GM21515 (cell line): Measurements from ENCODE around the gene C3orf18.

Experiments used
- ATAC-seq: cut with Tn5 transposase; IDR thresholded peaks from one replicate; pipeline ENCODE4 v1.9.1; 2021; ENCODE audit not compliant: unreplicated experiment

Gene C3orf18

DNA sequence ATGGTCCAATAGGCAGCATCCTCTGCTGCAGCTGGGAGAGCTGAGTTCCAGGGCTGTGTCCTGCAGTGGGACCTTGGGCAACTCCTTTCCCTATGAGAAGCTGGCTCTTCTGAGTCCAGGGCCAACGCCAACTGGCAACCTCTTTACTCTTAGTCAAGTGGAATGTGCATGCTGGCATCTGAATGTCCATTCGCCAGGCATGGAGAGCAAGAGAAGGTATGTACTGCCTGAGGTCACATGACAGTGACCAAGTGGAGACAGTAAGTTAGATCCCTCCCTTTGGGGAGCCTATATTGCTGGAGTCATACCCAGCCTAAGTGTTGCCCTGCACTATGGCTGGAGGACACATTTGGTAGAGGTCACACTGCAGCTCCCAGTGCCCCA is 13.9 kb upstream of the C3orf18 start:
- no peak for ATAC-seq

DNA sequence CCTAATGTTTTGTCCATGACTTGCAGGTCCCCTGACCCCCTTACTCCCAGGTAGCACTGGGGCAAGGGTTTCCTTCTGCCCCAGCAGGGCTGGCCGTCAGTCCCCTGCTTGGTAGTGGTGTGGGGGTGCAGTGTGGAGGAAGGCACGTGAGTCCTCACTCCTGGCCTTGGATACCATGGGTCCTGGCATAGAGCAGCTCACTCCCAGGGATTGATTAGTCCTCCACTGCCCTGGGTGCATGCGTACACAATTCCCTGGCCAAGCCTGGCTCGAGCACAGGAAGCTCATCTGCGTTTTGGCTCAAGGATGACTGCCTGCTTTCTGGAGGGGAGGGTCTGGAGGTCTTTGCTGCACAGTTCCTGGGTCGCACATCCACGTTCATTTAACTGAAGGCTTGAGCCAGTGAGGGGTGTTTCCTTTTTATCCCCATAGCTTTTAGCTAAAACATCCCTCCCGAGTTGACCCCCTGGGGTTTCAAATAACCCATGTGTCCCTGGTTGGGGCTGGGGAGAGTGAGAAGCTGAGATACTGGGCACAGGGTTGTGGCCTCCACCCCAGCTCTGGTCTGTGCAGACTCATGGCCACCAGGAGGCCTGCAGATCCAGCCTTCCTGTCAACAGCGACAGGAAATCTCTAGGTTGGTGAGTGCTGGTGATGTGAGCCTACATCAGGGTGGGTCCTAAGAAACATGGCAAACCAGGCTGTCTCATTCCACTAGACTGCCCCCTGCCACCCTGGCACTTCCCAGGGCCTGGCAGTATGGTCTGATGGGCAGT is 13.3 kb upstream of the C3orf18 start:
- no peak for ATAC-seq

GRCh38 chr3:50577348-50577747 is 9.8 kb upstream of the C3orf18 start:
- ATAC-seq: no peak

DNA sequence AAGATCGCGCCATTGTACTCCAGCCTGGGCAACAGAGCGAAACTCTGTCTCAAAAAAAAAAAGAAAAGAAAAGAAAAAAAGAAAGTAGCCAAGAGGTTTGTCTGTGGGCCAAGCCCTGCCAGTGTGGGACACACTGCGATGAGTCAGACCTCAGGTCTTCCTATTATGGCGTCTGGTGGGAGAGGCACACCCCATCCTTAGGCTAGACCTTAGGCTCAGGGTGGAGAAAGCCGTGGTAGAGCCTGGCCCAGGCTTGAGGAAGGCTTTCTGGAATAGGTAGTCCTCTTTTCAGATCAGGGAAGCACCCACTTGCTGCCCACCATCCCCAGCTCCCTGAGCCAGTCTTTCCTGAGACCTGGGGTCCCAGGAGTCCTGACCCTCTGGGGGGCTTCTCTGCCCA is 7.8 kb upstream of the C3orf18 start:
- no peak for ATAC-seq

DNA sequence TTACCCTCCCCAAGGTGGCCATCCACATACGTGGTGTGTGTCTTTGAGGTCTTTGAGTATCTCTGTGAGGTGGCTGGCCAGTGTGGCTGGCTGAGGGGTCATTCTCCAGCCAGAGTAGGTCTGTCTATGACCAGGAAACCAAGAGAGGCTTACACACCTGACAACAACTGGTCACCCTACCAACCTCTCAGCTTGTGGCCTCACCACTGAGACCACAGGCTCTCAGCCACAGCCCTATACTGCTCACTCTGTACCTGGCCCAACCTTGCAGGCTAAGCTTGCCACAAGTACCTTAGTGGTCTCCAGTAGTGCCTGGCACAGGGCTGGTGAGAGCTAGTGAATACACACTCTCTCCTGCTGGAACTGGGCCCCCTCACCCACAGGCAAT is 6.9 kb upstream of the C3orf18 start:
- ATAC-seq: no peak

DNA sequence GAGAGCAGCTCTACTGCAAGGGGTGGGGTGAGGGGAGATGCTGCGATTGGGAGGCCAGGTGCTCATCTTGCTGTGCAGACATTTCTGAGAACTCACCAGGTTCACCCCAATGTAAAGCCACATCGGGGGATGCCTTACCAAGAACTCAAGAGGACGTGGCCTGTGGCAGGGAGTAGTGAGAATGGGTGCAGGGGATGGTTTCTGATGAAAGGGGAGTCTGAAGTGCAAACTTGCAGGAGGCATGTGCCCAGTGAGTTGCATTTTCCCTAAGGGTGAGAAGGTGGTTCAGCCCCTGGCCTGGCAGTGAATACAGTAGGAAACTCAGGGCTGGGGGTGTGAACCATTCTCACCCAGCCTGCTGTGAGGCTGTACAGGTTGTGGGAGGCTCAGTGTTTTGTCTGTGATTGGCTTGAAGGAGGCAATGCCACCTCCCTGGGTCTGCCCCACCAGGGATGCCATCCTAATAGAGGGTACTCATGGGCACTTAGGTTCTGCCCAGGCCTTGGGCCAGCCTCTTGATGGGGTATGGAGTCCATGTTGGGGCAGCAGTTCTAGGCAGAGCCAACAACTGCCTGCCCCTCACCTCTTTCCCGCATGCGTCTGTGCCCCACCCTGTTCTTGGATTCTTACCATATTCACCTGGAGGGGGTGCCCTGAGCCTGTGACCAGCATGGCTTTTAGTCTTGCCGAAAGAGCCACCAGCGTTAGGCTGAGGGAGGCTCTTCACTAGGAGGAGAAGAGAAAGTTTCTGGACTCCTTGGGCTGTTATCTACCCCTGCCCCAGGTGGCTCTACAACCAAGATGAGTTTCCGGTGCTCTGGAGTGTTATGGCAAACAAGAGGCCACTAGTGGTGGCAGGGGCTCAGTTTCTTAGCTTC is 6.3 kb upstream of the C3orf18 start:
- ATAC-seq: no peak

- no peak for ATAC-seq
Measured at GRCh38 chr3:50572801-50573371, 5.3 kb upstream of the C3orf18 start.

GRCh38 chr3:50572158-50572557 is 4.6 kb upstream of the C3orf18 start:
- no peak for ATAC-seq

DNA sequence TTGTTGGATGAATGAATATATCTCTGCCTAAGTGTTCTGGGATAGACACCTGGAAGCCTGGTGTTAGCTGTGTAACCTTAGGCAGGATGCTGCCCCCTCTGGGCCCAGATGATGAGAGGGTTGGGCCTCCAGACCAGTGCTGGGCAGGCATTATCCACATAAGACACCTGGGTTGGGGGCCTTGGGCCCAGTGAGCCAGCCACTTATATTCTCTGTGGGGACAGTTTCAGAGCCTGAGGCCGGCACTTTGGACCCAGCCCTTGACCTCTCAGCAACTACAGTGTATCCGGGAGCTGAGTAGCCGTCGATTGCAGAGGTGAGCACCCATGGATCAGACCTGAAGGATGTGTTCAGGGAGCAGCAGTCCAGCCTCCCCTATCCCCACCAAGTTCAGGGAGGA is 3.9 kb upstream of the C3orf18 start:
- ATAC-seq: no peak

DNA sequence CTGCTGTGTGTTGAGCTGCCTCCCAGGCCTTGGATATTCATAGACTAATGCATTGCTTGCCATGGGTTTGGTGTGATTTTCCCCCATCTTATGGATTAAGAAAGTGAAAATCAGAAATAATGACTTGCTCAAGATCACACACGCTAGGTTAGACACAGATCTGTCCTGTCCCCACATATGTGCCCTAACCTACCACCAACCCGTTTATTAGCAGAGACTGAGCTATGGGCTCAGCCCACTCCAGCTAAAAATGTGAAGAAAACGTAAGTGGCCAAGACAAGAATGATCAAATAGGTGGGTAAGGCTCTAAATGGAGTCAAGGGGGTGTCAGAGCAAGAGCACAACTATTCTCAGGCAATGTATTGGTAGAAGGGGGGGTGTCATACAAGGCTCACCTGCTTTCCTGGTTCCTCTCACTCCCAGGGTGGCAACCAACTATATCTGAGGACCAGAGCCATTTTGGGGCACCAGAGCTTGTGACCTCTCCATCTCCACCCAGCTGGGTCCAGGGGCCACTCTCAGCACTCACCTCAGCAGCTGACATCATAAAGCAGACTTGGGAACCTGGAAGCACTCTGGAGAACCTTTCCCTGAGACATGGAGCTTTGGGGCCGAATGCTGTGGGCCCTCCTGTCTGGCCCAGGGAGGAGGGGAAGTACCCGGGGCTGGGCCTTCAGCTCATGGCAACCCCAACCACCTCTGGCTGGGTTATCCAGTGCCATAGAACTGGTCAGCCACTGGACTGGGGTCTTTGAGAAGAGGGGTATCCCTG is 3.1 kb upstream of the C3orf18 start:
- no peak for ATAC-seq

GRCh38 chr3:50568947-50569749 is 1.6 kb upstream of the C3orf18 start, which contains the start of gene HEMK1:
TSS of gene HEMK1 (plus strand) at chr3:50569522. CDS start at chr3:50571105, 1,583 bp downstream.
- ATAC-seq: peak; percentile 65

DNA sequence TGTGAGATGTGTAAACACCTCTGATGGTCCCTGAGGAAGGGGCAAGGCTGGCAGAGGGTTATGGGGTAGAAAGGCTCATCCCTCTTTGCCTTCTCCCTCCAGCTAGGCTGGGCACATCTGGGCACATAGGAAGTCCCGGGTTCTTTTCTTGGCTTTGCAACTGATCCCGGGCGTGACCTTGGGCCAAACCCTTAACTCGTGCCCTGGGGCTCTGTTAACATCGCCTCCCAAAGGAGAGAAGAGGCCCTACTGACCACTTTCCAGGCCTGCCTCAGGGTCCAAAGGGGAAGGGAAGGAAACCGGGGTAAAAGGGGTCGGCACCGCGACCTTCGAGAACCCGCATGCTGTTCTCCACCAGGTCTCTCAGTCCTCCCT is 549 bp downstream of the C3orf18 start:
- no peak for ATAC-seq

DNA sequence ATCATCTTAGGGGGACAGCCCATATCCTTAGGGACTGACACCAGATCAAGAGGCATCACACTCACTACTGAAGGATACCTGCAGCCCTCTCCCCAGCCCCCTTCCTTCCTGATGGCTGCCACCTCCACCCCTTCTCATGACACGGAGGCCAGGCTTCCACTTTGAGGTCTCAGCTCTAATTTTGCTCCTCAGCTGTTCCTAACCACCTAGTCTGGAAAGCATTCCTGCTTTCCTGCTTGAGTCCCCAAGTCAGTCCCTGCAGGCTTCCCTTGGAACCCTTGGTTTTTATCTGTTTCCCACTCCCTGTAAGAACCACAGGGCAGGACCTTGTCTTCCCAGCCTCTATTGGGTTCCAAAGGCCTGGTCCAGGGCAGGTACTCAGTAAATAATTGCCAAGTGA is 3.2 kb downstream of the C3orf18 start:
- ATAC-seq: no peak

DNA sequence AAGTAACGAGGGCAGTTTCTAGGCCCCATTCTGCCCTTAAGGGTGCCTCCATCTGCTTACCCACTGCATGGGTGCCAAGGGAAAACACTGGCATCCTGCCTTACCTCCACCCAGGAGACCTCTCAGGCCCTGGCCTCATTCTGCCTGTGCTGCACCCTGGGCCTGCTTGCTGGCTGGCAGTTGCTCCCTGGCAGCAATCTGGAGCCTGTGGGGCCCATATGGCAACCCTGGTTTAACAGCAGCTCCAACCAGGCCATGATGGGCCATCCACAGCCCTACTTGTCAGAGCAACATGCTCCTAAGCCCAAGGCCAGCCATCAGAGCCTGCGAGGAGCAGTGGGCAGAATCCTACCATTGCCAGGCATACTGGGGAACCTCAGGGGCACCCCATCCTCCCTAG is 3.7 kb downstream of the C3orf18 start:
- ATAC-seq: no peak

DNA sequence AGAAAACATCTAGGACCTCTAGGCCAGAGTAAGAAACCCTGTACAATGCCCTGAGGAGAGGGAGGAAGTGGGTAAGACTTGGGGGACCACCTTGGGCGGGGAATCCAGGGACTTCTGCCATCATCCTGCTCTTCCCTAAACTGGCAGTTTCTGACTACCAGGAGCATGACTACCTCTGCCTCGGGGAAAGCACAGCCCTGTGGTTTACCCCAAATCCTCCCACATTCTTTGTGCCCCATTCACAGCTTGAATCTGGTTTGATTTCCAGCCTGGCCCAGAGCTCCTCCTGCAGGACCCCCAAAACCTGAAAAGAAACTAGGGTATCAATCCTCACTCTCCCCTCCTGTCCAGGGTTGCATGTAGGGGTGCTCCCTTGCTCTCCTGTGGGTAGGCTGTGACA is 4.7 kb downstream of the C3orf18 start:
- ATAC-seq: no peak

GRCh38 chr3:50559702-50560101 is 7.8 kb downstream of the C3orf18 start:
- ATAC-seq: no peak

DNA sequence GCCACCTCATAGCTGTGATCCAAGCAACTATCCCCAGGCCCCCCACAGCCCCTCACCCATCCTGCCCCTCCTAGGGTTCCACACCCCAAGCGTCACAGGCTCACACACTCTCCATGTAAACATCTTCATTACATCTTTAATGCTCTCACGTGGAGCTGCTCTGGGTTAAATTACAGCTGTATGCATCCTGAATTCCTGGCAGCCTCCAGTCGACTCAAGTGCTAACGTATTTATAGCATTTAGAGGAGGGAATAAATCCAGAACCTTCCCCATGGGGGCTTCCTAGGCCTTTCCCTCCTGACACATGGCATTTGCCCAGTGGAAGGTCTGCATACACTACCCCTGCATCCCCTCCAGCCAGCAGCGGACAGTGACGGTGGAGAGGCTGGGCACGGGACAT is 9.6 kb downstream of the C3orf18 start:
- ATAC-seq: no peak

- ATAC-seq: no peak
Measured at GRCh38 chr3:50557106-50557505, 10.4 kb downstream of the C3orf18 start.

DNA sequence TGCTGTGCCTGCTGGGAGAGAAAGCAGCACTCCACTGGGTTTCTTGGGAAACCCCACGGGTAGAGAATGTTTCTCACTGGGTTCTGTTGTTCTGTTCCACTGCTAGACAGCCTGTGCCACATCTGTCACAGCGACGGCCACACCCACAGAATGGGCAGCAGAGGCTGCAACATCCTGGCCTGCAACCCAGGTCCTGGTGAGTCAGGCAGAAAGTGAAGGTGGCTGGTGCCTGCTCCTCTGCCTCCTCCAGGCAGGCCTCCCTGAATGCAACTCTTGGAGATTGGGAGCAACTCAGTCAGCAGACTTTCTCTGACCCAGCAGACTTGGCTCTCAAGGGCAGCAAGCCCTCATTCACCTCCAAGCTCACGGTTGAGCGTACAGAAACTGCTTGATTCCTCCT is 13.0 kb downstream of the C3orf18 start:
- ATAC-seq: no peak

- no peak for ATAC-seq
Measured at GRCh38 chr3:50552598-50552997, 14.9 kb downstream of the C3orf18 start.
